ENCODE measurements around the gene ISY1. TPM values are rescaled to one million over a fixed set of nuclear protein-coding genes. Genes with fewer than 3 reads are reported as not detected.

ISY1 gene
- total and polyA plus RNA-seq, 7 experiments from 2014 or later: 27.6 to 130 (median 39.4) TPM

GRCh38 chr3:129106320-129106719 is 54.5 kb downstream of the ISY1 start:
- no peak for ATAC-seq

DNA sequence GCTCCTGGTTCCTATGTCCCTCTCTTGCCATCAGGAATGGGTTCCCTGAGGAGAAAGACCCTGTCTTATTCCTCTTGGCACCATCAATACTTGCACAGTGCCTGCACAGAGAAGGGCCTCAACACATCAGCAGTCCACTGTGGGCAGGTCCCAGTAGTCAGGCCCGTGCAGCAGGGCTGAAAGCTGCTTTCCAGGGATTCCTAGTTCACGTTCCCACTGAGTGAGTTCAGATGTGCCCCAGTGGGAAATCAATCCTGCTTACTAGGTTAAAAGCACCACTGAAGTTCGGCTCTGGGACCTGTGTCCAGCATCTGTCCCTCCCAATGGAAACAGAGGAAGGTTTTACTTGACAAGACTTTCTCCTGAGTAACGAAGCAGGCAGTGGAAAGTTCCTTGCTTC is 55.0 kb downstream of the ISY1 start:
- peaks cover 0 to 56% (median 4%) of the 10 kb centered on the region in 3 experiments for H3K36me3 ChIP-seq (ENCODE audit: control insufficient read depth in 2 of 3, insufficient read depth in 3 of 3, low read length in 3 of 3)
- peak overlapping the region in 5 of 9 donors; percentile 46 to 89 (median 82) for H3K27ac Mint-ChIP-seq

More at GRCh38 chr3:129106320-129106719, 54.5 kb downstream of the ISY1 start:
- H3K36me3 Mint-ChIP-seq: peaks cover 3 to 34% (median 17%) of the 10 kb centered on the region in 5 donors
- intact Hi-C loops (cut with micrococcal nuclease): loop anchor here in 1 of 2 donors (1.0 kb wide), 1 partner anchor 10 kb away; no protein-coding TSS in a partner anchor
- H3K9me3 Mint-ChIP-seq: no peaks in the 10 kb centered on the region
- Histone ChIP-seq H3K4me3 (ENCODE audit: low read length) (no peak overlapping the region), H3K9me3 (ENCODE audit: control insufficient read depth in 2 of 3, low read length in 3 of 3) (no peaks in the 10 kb centered on the region), H3K36me3 (ENCODE audit: control insufficient read depth in 2 of 3, insufficient read depth in 3 of 3, low read length in 3 of 3) (peaks cover 0 to 52% (median 4%) of the 10 kb centered on the region in 3 experiments), H3K4me1 (ENCODE audit: control insufficient read depth in 2 of 2, insufficient read depth in 2 of 2, low read length in 2 of 2) (peaks cover 3 to 78% of the 10 kb centered on the region in 2 donors), H3K27ac (ENCODE audit: low read depth, low read length) (peak overlapping the region; percentile 46), H3K27me3 (ENCODE audit: control insufficient read depth in 2 of 2, insufficient read depth in 2 of 2, low read length in 2 of 2) (no peaks in the 10 kb centered on the region)
- no peaks in the 10 kb centered on the region for H3K27me3 Mint-ChIP-seq
- POLR2A ChIA-PET: interaction anchor here (0.6 to 8.6 kb wide), 4 partner anchors 14 to 317 kb away, joined by 3 to 111 read pairs (median 3); partner anchors contain the start of gene RAB43
- H3K4me1 Mint-ChIP-seq: peaks cover 62 to 95% (median 81%) of the 10 kb centered on the region in 7 donors
- DNase-seq: no peak
- H3K4me3 Mint-ChIP-seq: peak overlapping the region in 8 of 10 donors; percentile 29 to 84 (median 57)
- CTCF ChIA-PET: interaction anchor here (0.9 to 1.3 kb wide), 2 partner anchors 12 to 13 kb away, joined by 3 read pairs; no protein-coding TSS in a partner anchor
- peak overlapping the region in 6 of 9 donors; percentile 65 to 89 (median 82) for H3K27ac Mint-ChIP-seq

GRCh38 chr3:129104498-129105079 is 56.3 kb downstream of the ISY1 start:
- ChIA-PET CTCF (interaction anchor here (0.7 to 0.9 kb wide), 2 partner anchors 14 to 198 kb away, joined by 3 read pairs; no protein-coding TSS in a partner anchor), POLR2A (interaction anchor here (0.5 to 6.3 kb wide), 4 partner anchors 13 to 59 kb away, joined by 3 to 78 read pairs (median 4); partner anchors contain the start of gene RAB43)
- Mint-ChIP-seq H3K4me3 (peak overlapping the region in 8 of 10 donors; percentile 6 to 78 (median 59)), H3K27ac (peak overlapping the region; percentile 1 to 90 (median 84)), H3K27me3 (no peaks in the 10 kb centered on the region), H3K36me3 (peaks cover 3 to 23% (median 12%) of the 10 kb centered on the region in 5 donors), H3K9me3 (no peaks in the 10 kb centered on the region), H3K4me1 (peaks cover 59 to 95% (median 79%) of the 10 kb centered on the region in 7 donors)
- H3K4me1 ChIP-seq (ENCODE audit: control insufficient read depth in 2 of 2, insufficient read depth in 2 of 2, low read length in 2 of 2): peaks cover 3 to 67% of the 10 kb centered on the region in 2 donors
- no peak for DNase-seq
- peak overlapping the region; percentile 50 for H3K27ac ChIP-seq (ENCODE audit: low read depth, low read length)
- H3K4me3 ChIP-seq (ENCODE audit: low read length): no peak overlapping the region
- H3K27me3 ChIP-seq (ENCODE audit: control insufficient read depth in 2 of 2, insufficient read depth in 2 of 2, low read length in 2 of 2): no peaks in the 10 kb centered on the region
- no peak for ATAC-seq
- intact Hi-C loops (cut with micrococcal nuclease): no loop called here
- peaks cover 0 to 56% (median 4%) of the 10 kb centered on the region in 3 experiments for H3K36me3 ChIP-seq (ENCODE audit: control insufficient read depth in 2 of 3, insufficient read depth in 3 of 3, low read length in 3 of 3)
- H3K9me3 ChIP-seq (ENCODE audit: control insufficient read depth in 2 of 3, low read length in 3 of 3): no peaks in the 10 kb centered on the region

More for the DNA sequence above, 55.0 kb downstream of the ISY1 start:
- H3K9me3 Mint-ChIP-seq: no peaks in the 10 kb centered on the region
- ChIA-PET CTCF (interaction anchor here (0.9 kb wide), 1 partner anchor 13 kb away, joined by 3 read pairs; no protein-coding TSS in a partner anchor), POLR2A (interaction anchor here (0.6 to 8.6 kb wide), 4 partner anchors 14 to 317 kb away, joined by 3 to 111 read pairs (median 3); partner anchors contain the start of gene RAB43)
- peak overlapping the region; percentile 46 for H3K27ac ChIP-seq (ENCODE audit: low read depth, low read length)
- H3K36me3 Mint-ChIP-seq: peaks cover 3 to 34% (median 17%) of the 10 kb centered on the region in 5 donors
- peaks cover 3 to 79% of the 10 kb centered on the region in 2 donors for H3K4me1 ChIP-seq (ENCODE audit: control insufficient read depth in 2 of 2, insufficient read depth in 2 of 2, low read length in 2 of 2)
- no peaks in the 10 kb centered on the region for H3K9me3 ChIP-seq (ENCODE audit: control insufficient read depth in 2 of 3, low read length in 3 of 3)
- peaks cover 62 to 95% (median 81%) of the 10 kb centered on the region in 7 donors for H3K4me1 Mint-ChIP-seq
- DNase-seq (no peak), ATAC-seq (no peak)
- peak overlapping the region in 5 of 10 donors; percentile 5 to 84 (median 56) for H3K4me3 Mint-ChIP-seq
- no peaks in the 10 kb centered on the region for H3K27me3 ChIP-seq (ENCODE audit: control insufficient read depth in 2 of 2, insufficient read depth in 2 of 2, low read length in 2 of 2)
- H3K4me3 ChIP-seq (ENCODE audit: low read length): no peak overlapping the region
- no peaks in the 10 kb centered on the region for H3K27me3 Mint-ChIP-seq
- intact Hi-C loops (cut with micrococcal nuclease): loop anchor here in 1 of 2 donors (1.0 kb wide), 1 partner anchor 10 kb away; no protein-coding TSS in a partner anchor

DNA sequence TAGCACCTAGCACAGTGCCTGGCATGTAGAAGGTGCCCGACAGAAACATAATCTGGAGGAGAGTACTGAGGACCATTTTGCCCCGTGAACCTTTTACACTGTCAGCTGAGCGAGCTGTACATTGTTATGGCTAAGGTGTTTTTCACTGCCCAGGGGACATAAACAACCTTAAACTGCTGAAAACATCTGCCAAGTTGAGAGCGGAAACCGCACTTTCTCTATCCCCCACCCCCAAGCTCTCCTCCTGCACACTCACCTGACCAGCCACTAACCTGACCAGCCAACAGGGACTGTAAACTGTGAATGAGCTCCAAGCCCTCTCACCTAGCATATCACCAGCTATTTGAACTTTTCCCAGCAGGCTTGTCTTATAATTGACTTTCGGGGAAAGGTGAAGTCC is 56.8 kb downstream of the ISY1 start:
- H3K27ac Mint-ChIP-seq: peak overlapping the region; percentile 42 to 95 (median 84)
- DNase-seq: no peak
- H3K36me3 Mint-ChIP-seq: peaks cover 3 to 25% (median 12%) of the 10 kb centered on the region in 5 donors
- intact Hi-C loops (cut with micrococcal nuclease): no loop called here
- Histone ChIP-seq H3K27ac (ENCODE audit: low read depth, low read length) (peak overlapping the region; percentile 50), H3K27me3 (ENCODE audit: control insufficient read depth in 2 of 2, insufficient read depth in 2 of 2, low read length in 2 of 2) (no peaks in the 10 kb centered on the region), H3K4me1 (ENCODE audit: control insufficient read depth in 2 of 2, insufficient read depth in 2 of 2, low read length in 2 of 2) (peaks cover 3 to 67% of the 10 kb centered on the region in 2 donors), H3K9me3 (ENCODE audit: control insufficient read depth in 2 of 3, low read length in 3 of 3) (no peaks in the 10 kb centered on the region), H3K4me3 (ENCODE audit: low read length) (no peak overlapping the region), H3K36me3 (ENCODE audit: control insufficient read depth in 2 of 3, insufficient read depth in 3 of 3, low read length in 3 of 3) (peaks cover 0 to 56% (median 4%) of the 10 kb centered on the region in 3 experiments)
- CTCF ChIA-PET: interaction anchor here (0.7 to 0.9 kb wide), 2 partner anchors 14 to 198 kb away, joined by 3 read pairs; no protein-coding TSS in a partner anchor
- H3K4me1 Mint-ChIP-seq: peaks cover 61 to 97% (median 81%) of the 10 kb centered on the region in 7 donors
- POLR2A ChIA-PET: interaction anchor here (0.5 to 6.3 kb wide), 5 partner anchors 11 to 80 kb away, joined by 3 to 78 read pairs (median 4); partner anchors contain the start of genes CNBP and RAB43
- no peak for ATAC-seq
- no peaks in the 10 kb centered on the region for H3K27me3 Mint-ChIP-seq
- H3K9me3 Mint-ChIP-seq: no peaks in the 10 kb centered on the region
- peak overlapping the region in 9 of 10 donors; percentile 2 to 78 (median 59) for H3K4me3 Mint-ChIP-seq

- H3K36me3 Mint-ChIP-seq: peaks cover 0 to 22% (median 13%) of the 10 kb centered on the region in 5 donors
- peaks cover 3 to 65% of the 10 kb centered on the region in 2 donors for H3K4me1 ChIP-seq (ENCODE audit: control insufficient read depth in 2 of 2, insufficient read depth in 2 of 2, low read length in 2 of 2)
Observed at GRCh38 chr3:129103296-129103695, 57.6 kb downstream of the ISY1 start.

More at GRCh38 chr3:129103296-129103695, 57.6 kb downstream of the ISY1 start:
- Histone ChIP-seq H3K36me3 (ENCODE audit: control insufficient read depth in 2 of 3, insufficient read depth in 3 of 3, low read length in 3 of 3) (peaks cover 0 to 50% (median 4%) of the 10 kb centered on the region in 3 experiments), H3K9me3 (ENCODE audit: control insufficient read depth in 2 of 3, low read length in 3 of 3) (no peaks in the 10 kb centered on the region), H3K27me3 (ENCODE audit: control insufficient read depth in 2 of 2, insufficient read depth in 2 of 2, low read length in 2 of 2) (no peaks in the 10 kb centered on the region), H3K27ac (ENCODE audit: low read depth, low read length) (peak overlapping the region; percentile 29), H3K4me3 (ENCODE audit: low read length) (no peak overlapping the region)
- Mint-ChIP-seq H3K9me3 (no peaks in the 10 kb centered on the region), H3K27me3 (no peaks in the 10 kb centered on the region), H3K4me1 (peaks cover 56 to 93% (median 78%) of the 10 kb centered on the region in 7 donors), H3K4me3 (peak overlapping the region in 8 of 10 donors; percentile 43 to 78 (median 65)), H3K27ac (peak overlapping the region; percentile 64 to 95 (median 84))
- CTCF ChIA-PET: interaction anchor here (1.4 kb wide), 1 partner anchor 31 kb away, joined by 3 read pairs; no protein-coding TSS in a partner anchor
- DNase-seq (no peak), ATAC-seq (no peak)
- intact Hi-C loops (cut with micrococcal nuclease): loop anchor here in 1 of 2 donors (2.0 kb wide), 1 partner anchor 14 kb away; no protein-coding TSS in a partner anchor
- POLR2A ChIA-PET: interaction anchor here (0.6 to 6.3 kb wide), 4 partner anchors 11 to 196 kb away, joined by 3 to 78 read pairs (median 3); partner anchors contain the start of genes CNBP and RAB43

Measured in naive thymus-derived CD4-positive, alpha-beta T cell (primary cell).